HG02970 (cell line): ENCODE data around the gene EPHB3.

ENCODE experiments used
- ATAC-seq: cut with Tn5 transposase; IDR thresholded peaks from one replicate; pipeline ENCODE4 v1.9.1; 2021; ENCODE audit warnings: mild to moderate bottlenecking, moderate library complexity, moderate number of reproducible peaks; ENCODE audit not compliant: unreplicated experiment, low FRiP score

The EPHB3 gene

DNA sequence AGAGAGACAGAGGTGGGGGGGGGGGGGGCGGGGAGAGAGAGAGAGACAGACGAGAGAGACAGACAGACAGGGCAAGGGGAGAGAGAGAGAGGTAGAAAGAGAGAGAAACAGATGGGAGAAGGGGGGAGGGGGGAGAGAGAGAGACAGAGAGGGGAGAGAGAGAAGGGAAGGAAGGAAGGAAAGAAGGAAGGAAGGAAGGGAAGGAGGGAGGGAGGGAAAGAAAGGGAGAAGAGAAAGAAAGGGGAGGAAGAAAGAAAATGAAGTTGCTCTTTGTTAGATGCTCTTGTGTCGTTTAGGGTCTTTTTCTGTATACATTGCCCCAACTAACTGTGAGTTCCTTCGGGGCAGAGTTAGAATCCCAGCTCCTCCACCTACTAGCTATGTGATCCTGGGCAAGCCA lies 19.0 kb upstream of the EPHB3 start:
- ATAC-seq: no peak

DNA sequence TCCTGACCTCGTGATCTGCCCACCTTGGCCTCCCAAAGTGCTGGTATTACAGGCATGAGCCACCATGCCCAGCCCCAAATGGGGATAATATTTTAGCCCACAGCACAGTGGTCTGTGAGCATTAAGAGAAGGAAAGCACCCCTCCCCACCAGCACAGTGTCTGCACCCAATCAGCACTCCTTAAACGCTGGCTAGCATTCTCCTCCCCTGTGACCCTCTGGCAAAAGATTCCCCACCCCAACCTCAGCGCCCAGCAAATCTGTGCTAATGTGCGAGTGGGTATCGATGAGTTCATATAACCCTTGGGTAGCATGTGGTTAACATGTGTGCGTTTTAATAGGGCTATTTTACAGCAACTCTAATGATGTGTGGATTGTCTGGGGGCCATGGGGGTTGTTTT lies 18.3 kb upstream of the EPHB3 start:
- ATAC-seq: no peak

DNA sequence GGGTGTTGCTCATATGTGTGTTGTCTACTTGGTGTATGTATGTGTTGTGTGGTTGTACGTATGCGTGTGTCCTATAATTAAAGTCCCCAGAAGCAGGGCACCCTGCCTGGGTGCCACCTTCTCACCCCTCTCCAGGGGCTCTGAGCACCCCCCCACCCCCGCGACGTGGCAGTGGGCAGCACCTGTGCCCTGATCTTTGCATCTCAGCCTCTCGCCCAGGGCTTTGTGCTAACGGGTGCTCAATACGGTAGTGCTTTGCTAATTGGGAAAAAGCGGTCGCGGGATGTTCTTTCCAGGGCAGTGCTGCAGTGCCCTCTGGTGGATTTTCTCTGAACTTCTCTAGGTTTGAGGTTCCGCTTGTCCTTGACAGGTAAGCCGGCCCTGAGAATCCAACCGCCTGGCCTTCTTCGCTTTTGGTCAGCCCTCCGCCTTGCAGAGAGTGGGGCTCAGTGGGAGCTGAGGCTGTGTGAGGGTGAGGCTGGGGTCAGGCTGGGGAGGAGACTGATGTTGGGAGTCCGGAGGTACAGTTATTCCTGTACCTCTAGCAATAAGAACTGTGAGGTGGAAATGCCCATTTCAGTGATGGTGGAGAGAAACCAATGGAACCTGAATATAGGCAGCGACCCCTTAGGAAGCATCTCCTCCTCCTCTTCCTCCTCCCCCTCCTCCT lies 17.6 kb upstream of the EPHB3 start:
- ATAC-seq: no peak

DNA sequence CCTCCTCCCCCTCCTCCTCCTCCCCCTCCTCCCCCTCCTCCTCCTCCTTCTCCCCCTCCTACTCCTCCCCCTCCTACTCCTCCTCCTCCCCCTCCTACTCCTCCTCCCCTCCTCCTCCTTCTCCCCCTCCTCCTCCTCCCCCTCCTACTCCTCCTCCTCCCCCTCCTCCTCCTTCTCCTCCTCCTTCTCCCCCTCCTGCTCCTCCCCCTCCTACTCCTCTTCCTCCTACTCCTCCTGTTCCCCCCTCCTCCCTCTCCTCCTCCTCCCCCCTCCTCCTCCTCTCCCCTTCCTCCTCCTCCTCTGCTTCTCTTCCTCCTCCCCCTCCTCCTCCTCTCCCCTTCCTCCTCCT lies 17.1 kb upstream of the EPHB3 start:
- ATAC-seq: no peak

DNA sequence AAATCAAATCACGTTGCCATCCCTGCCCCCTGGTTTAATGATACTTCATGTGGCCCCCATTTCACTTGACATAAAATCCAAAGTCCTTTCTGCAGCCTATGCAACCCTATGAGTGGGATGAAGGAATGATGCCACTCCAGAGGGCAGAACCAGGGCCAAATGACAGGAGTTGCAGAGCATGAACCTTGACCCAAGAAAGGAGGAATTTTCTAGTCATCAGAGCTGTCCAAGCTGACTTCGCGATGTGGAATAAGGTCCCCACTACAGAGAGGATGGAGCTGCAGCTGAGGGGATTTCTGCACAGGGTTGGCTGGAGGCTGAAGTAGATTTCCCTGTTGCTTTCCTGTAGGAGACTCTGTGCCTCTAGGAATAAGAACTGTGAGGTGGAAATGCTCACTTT lies 15.8 kb upstream of the EPHB3 start:
- no peak for ATAC-seq

DNA sequence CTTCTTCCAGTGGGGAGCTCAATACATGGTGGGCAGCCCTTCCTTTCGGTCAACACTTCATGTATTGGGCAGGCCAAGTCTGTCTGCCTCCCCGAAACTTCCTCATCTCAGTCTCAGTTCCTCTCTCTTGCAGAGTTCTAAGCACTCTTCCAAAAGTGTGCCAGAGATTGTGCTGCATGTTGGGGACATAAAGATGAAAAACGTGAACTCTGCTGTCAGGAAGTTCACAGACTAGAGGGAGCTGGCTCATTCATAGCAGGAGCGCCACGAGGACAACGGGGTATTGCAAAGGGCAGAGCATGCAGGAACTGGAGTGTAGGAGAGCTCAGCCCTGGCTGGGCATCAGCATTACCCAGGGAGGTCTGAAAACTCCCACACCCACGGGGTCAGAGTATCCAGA lies 15.3 kb upstream of the EPHB3 start:
- no peak for ATAC-seq

DNA sequence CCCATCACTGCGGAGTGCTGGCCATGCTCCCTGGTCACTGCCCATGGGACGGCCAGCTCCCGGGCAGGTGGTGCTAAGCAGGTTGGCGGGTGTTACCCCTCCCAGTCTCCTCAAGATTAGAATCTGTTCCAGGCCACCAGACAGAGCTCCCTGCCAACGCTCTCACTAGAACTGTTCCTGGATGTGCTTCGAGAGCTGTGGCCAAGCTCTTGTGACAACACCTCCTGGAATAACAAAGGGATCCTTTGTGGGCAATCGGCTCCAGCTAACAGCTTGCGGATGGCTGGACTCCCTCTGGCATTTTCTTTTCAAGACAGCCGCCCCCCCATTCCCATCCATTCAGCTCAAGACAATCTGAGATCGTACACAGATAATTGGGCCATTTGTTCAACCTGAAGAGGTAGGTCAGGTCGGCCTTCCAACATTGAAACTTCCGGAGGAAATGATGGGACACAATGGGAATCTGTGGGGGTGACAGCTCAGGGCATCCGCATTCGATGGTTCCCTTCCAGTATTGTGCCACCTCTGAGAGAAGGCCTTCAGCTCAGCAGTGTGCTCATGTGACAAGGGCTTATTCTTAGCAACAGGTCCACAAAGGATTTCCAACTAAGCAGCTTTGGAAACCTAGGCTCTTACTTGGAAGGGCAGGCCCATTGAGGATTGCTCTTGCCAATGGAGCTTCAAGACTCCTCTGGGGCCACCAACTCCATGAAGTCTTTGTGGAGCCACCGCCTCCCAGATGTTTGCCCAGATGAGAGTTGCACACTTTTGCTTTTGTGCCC lies 11.6 kb upstream of the EPHB3 start:
- ATAC-seq: no peak

DNA sequence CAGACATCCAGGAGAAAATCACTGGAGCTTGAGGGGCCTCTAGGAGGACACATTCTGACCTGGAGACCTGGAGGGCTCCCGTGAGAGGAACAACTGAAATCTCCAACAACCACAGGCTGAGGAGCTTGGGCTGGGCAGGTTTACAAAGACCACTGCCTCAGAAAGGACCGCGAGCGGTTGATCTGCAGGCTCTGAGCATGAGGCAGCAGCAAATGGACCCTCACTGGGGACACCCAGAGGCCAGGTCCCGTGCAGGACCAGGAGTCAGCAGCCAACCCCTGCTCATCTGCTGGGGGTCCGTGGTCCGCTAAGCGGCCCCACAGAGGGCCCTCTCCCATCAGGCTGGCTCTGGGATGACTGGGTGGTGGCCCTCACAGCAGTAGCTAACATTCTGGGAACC lies 10.5 kb upstream of the EPHB3 start:
- ATAC-seq: no peak

DNA sequence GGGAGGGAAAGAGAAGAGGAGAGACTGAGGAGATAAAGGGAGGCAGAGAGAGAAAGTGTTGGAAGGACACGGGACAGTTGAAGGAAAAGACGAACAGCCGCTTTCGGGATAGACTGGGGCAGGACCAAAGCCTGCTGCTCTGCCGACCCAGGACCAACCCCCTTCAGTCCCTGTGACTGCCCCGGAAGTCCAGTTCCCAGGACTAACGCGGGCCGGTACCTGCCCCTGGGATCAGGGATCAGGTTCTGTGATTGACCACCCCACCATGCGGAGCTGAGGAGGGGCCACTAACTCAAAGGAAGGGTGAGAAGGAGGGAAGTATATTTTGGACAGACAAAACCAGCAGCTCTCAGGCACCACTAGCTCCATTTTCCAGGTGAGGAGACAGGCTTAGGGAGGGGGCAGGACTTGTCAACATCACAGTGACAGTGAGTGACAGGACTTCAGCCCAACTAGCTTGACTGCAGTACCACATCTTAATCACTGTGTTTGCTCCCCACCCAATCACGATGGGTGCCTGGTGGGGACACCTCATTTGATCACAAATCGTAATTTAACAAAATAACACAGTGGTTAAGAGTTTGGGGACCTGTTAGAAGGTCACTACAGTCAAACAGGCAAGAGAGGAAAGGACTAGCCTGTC lies 9.8 kb upstream of the EPHB3 start:
- no peak for ATAC-seq

DNA sequence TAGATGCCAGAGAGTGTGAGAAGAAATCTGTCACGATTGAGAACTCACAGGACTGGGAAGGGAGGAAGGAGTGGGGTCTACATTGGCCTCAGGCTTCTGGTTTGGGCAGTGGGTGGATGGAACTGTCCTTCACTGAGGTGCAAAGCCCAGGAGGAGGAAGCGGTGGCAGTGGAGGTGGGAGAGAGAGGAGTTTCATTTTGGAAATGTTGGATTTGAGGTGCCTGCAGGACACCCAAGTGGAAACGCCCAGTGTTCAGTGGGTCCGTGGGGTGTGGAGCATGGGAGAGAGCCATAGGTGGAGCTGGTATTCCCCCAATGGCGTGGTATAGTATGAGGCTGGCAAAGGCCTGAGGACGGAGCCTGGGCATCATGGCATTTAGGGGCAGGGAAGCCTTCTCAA lies 9.3 kb upstream of the EPHB3 start:
- ATAC-seq: no peak

DNA sequence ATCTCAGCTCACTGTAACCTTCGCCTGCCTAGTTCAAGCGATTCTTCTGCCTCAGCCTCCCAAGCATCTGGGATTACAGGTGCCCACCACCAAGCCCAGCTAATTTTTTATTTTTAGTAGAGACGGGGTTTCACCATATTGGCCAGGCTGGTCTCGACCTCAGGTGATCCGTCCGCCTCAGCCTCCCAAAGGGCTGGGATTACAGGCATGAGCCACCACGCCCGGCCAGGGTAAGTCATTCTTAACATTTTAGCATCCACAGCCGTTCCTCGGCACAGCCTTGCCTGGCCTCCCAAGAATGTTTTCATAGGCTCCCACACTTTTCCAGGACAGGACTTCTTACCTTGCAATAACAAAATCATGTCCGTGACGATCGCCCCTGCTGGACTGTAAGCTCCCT lies 8.7 kb upstream of the EPHB3 start:
- no peak for ATAC-seq

DNA sequence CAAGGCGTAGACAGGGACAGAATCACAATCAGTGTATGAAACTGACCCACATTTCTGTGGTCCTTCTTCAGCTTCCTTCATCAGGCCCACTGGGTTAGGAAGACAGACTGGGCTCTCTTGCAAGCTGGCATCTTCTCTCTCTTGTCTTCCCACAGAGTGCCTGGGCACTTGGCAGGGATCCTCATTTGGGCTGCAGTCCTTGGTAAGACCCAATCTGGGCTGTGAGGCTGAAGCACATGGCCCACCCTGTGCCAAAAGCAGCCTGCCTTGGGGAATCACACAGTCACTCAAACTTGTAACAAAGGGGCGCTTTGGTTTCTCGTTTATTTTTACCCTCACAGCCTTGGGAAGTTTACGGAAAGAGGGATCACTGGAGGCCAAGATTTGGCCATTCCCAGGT lies 8.2 kb upstream of the EPHB3 start:
- ATAC-seq: no peak

DNA sequence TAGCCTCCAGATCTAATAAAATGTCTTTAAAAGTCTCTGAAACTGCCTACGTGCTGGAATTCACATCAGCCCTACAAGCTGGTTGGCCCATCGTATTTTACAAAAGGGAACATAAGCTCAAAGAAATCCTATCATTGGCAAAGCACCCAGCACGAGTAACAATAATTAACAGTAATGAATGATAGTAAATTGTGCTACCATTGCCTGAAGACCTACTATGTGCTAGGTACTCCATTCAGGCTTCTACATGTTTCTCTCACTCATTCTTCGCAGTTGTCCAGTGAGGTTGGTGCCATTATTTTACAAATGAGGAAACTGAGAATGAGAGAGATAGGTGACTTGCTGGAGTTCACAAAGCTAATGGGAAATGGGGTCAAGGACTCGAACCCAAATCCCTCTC lies 7.1 kb upstream of the EPHB3 start:
- no peak for ATAC-seq

DNA sequence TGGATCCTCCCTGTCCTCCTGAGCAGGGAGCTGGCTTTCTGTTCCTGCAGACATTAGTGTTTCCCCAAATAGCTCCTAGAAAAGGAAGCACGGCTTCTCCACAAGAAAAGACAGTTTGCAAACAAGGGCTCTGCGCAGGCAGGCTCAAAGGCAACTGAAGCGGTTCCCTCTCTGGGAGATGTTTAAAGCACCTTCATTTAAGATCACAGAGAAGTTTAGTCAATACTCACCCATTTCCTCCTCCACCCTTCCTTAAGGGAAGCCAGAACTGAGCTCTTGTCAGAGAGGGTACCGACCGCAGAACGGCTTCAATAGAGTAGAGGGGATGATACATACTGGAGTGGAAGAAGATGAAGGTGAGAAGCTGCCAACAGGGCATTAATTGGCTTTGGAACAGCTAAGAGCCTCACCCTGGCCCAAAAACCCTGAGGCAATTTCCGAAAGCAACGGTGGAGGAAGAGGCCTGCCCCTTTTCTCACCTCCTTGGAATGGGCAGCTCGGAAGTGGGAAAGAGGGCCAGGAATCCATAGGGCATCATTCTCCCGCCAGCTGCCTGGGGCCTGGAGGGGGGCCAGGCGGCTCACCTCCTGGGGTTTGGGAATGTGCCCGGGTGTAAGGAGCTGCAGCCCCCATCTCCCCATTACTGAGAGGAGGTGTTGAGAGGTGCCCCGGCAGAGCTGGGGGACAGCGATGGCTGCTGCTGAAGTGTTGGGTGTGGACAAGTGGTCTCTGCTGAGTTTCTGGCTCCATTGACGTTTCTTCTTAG lies 4.8 kb upstream of the EPHB3 start:
- ATAC-seq: no peak

DNA sequence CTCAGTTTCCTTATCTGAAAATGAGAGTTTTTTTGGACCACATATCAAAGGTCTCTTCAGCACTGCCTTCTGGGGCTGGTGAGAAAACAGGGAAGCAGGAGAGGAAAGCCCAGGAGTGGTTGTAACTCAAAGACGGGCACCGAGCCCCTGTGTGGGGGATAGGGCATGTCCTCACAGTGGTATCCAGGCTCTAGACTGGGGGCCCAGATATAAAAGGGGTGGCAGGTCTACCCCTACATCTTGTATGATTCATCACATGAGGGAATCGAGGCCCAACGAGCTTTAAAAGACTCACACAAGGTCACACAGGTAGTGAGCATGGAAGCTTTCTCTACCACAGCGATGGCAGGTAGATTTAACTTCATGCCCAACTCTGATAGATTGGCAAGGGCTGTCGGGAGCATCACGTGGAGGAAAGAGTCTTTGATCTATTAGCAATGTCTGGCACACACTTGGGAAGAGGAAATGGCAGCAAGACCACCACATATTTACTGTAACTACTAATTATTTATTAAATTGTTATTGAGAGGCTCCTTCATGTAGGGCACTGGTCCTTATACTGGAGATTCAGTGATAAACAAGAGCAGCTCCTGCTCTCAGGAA lies 4.1 kb upstream of the EPHB3 start:
- ATAC-seq: no peak

DNA sequence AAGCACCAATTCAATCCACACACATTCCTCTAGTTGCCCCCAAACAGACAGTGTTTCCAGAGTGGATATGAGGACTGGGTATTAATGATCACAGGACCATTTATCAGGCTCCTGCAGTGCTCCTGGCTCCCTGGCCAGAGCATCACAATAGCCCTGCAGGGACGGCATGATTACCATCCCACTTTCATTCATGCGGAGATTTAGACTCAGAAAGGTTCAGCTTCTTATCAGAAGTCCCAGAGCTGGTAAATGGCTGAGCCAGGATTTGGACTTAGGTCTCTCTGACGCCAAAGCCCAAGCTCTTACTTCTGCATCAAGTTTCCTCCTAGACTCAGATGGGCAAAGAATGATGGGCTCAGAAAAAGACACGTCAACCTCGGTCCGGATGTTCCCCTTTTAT lies 2.9 kb upstream of the EPHB3 start:
- ATAC-seq: no peak

DNA sequence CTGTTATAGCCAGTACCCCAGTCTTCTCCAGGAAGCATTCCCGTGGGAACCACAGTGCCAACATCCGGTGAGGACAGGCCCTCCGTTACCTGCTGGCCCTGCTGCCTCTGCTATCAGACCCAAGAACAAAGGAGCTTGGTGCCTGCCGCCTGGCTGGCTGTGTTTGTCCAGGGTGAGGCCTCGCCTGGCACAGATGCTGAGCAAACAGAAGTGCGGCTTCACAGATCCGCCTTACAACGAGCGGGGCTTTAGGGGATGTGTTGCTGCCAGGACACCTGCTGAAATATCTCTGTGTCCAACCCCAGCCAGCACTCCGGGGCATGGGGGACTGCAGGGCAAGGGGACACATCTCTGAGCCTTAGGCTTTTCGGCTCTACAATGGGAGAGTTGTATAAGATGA lies 2.2 kb upstream of the EPHB3 start:
- ATAC-seq: no peak

DNA sequence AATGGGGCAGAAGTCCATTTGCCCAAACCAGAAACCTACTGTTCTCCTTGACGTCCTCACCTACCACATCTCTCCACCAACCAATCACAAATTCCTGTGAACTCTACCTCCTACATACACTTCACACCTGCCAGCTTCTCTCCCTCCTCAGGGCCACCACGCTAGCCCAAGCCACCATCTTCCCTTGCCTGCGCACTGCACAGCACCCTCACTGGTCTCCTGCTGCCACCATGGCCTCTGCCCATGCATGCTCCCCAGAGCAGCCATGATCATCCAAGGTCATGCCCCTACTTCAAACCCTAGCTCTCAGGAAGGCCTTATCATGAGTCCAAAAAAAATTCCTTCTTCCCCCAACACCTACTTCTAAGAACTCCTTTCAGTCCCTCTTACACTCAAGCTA lies 1.1 kb upstream of the EPHB3 start:
- no peak for ATAC-seq

DNA sequence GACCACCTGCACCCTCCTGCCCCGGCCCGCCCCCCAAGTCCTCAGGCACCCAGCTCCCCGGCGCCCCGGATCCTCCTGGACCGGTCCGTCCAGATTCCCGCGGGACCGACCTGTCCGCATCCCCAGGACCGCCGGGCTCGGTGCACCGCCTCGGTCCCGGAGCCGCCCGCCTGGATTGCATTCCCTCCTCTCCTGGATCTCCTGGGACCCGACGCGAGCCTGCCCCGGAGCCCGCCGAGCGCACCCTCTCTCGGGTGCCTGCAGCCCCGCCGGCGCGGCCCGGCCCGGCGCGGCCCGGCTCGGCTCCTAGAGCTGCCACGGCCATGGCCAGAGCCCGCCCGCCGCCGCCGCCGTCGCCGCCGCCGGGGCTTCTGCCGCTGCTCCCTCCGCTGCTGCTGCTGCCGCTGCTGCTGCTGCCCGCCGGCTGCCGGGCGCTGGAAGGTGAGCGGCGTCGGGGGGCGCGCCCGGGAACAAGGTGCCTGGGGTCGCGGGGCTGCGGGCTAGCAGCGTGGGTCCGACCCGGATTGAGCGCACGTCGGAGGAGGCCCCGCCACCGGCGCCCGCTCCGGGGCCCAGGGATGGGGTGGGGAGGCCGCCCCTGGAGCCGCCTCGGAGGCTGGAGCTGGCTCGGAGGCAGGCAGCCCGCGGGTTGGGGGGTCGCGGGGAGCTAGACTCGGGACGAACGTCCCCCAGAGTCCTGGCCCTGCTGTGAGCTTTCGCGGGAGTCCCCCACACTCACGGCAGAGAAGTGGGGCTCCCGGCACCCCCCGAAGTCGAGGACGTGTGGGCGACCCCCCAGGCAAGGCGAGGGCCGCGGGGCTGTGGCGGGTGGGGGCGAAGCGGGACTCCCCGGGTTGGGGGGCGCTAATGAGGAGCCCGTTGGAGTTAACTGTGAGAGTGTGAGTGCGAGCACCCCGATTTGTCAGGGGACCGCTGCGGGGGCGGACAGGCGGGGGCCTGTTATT lies 610 bp downstream of the EPHB3 start:
- ATAC-seq: no peak
